GM19324 (cell line): ENCODE measurements around the gene ADCK1.
"Not testable (repeated sequence)": the region's sequence is repeated elsewhere in the genome, so short reads cannot be mapped to it uniquely, and the experiment has no call there.

Experiments
- ATAC-seq: cut with Tn5 transposase; IDR thresholded peaks from one replicate; pipeline ENCODE4 v1.9.1; 2021; ENCODE audit warnings: mild to moderate bottlenecking, moderate library complexity; ENCODE audit not compliant: unreplicated experiment, low FRiP score

The ADCK1 gene

DNA sequence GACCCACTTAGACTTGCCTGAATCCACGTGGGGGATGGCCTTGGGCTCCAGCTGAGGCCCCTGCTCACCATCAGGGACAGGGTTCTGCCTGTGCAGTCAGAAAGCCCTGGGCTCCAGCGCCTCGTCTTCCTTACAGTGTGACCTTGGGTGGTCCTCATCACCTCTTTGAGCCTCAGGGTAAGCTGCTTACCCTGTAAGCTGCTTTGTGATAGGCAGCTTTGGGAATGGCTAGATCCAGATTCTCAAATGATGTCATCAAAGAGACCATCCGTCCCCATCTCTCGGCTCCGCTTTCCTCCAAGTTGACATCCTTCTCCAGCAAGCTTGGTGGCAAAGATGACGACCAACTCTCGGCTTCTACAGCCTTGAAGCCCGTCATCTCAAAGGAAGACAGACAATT is 127.0 kb downstream of the ADCK1 start:
- ATAC-seq = no peak

GRCh38 chr14:77931441-77931840 is 131.5 kb downstream of the ADCK1 start:
- no peak for ATAC-seq

DNA sequence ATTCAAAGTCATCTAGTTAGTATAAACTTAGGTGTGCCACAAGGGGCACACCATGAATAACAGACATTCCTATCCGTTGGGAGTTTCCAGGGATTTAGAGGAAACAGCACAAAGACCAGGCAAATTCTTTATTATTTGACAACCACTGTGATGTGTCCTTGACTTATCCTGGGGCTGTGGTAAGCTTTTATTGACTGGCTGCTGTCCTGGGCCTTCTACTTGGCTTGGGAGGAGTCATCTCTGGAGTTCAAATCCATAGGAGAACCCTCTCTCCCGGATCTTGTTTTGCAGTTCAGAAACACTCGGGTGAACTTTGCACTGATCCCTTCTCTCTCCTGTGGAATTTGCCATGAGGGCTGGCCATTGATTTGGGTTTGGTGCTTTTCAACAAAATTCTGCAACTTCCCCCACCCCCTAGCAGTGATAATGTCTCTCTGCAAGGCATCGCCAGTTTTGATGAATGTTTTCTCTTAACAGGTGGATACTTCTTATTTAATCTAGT is 136.3 kb downstream of the ADCK1 start:
- no peak for ATAC-seq

GRCh38 chr14:77947372-77947771 is 147.5 kb downstream of the ADCK1 start:
- ATAC-seq = no peak

GRCh38 chr14:77950371-77951063 is 150.6 kb downstream of the ADCK1 start:
- no peak for ATAC-seq

GRCh38 chr14:77955816-77956484 is 156.0 kb downstream of the ADCK1 start:
- ATAC-seq = no peak

DNA sequence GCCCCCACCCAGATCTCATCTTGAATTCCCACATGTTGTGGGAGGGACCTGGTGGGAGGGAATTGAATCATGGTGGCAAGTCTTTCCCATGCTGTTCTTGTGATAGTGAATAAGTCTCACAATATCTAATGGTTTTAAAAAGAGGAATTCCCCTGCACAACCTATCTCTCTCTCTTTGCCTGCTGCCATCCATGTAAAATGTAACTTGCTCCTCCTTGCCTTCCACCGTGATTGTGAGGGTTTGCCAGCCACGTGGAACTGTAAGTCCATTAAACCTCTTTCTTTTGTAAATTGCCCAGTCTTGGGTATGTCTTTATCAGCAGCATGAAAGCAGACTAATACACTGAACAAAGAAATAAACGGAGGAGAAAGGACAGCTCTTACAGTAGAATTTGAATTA is 159.8 kb downstream of the ADCK1 start:
- ATAC-seq = not testable (repeated sequence)

- no peak for ATAC-seq
Measured at GRCh38 chr14:77961847-77962580, 162.1 kb downstream of the ADCK1 start.

- no peak for ATAC-seq
Measured at GRCh38 chr14:77962731-77963520, 163.0 kb downstream of the ADCK1 start.

- ATAC-seq = no peak
Measured at GRCh38 chr14:77964586-77964985, 164.7 kb downstream of the ADCK1 start.

- no peak for ATAC-seq
Measured at GRCh38 chr14:77965050-77965449, 165.1 kb downstream of the ADCK1 start.

DNA sequence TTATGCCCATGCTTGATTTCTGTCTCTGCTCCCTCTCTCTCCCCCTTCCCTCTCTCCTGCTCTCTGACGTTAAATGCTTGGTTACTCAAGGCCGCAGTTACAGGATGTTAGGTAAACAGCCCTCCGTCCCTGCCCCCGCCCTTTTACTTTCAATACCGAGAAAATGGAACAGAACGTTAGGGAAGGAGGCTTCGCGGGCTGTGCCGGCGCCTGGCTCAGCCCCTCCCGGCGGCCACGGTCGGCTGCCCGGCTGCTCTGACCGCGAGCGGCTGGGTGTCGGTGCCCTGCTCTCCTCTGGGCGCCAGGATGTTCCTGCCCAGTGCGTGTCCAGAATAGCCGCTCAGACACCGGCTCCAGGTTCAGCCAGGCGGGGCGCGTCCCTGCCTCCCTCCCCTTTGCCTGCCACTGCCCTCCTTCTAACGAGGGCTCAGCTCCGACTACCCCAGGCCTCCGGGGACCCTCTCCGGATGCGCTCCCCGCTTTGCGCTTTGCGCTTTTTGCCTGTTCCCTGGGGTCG is 166.1 kb downstream of the ADCK1 start:
- ATAC-seq = peak; percentile 62

DNA sequence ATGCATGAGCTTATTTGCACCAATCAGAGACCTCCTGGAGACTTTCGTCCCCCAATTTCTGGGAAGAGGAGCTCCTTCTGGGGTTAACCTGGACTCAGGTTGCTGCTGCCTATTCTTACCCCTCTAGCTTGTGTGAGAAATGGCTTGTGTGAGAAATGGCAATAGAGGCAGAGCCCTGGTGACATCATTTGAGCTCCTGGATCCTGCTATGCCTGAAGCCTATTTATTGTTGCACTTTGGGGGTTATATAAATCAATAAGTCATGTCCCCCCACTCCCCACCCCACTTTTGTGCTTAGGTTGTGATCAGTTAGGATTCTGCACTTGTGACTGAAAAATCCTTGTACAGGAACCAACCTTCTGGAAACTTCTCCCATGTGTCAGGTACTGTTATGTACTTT is 167.2 kb downstream of the ADCK1 start:
- no peak for ATAC-seq

- no peak for ATAC-seq
Measured at GRCh38 chr14:77970646-77971045, 170.7 kb downstream of the ADCK1 start.

- no peak for ATAC-seq
Measured at GRCh38 chr14:77973246-77973645, 173.3 kb downstream of the ADCK1 start.

DNA sequence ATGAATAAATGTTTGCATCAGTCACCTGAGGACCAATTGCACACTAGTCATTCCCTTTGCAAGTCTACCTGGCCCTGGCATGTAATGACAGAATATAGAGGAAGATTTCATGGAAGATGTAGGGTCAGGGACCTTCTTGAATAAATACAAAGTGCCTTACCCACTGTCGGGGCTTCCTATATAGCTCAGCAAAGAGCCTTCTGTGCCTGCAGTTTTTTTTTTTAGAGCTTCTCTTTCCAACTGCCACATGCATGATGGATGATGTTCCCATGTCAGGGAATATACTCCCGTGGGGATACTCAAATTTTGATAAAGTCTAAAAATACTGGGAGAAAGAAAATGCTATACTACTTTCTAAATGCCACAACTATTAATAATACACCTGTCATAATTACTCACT is 176.7 kb downstream of the ADCK1 start:
- no peak for ATAC-seq

- no peak for ATAC-seq
Measured at GRCh38 chr14:77979171-77979570, 179.3 kb downstream of the ADCK1 start.

DNA sequence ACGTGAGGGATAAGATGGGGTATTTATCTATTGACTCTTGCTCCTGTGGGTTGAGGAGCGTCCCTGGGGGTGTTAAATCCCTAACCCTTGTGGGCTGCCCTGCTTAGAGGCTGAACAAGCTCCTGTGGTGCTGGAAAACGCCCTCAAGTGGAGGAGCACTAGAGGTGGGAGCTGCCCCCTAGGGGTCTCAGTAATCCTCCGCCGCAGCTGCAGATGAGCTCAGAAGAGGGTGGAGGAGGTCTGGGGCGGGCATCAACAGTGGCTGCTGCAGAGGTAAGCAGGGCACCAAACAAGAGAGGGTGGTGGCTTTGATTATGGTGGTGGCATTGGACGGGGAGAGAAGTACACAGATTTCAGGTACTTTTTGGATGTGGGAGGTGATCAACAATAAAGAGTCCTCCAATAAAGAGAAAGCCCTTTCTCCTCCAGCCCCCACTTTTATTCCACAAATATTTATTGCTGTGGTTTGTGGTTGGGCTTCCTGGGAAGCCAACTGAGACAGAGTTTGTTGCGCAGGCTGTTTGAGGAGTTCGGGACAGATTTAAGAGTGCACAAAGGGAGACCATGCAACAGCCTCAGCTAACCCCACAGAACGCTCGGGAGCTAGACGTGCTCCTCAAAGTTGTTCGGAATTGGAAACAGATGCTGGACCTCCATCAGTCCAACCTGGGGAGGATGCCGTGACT is 179.9 kb downstream of the ADCK1 start:
- ATAC-seq = no peak

- no peak for ATAC-seq
Measured at GRCh38 chr14:77980475-77981321, 180.8 kb downstream of the ADCK1 start.
